NCI-H524 (cell line): Measurements from ENCODE around the gene RPS6KB2.

ENCODE experiments used
- DNase-seq, 2 experiments: peaks; one replicate each; lab custom pipeline; 2025; lab: John Stamatoyannopoulos, UW

RPS6KB2 gene

DNA sequence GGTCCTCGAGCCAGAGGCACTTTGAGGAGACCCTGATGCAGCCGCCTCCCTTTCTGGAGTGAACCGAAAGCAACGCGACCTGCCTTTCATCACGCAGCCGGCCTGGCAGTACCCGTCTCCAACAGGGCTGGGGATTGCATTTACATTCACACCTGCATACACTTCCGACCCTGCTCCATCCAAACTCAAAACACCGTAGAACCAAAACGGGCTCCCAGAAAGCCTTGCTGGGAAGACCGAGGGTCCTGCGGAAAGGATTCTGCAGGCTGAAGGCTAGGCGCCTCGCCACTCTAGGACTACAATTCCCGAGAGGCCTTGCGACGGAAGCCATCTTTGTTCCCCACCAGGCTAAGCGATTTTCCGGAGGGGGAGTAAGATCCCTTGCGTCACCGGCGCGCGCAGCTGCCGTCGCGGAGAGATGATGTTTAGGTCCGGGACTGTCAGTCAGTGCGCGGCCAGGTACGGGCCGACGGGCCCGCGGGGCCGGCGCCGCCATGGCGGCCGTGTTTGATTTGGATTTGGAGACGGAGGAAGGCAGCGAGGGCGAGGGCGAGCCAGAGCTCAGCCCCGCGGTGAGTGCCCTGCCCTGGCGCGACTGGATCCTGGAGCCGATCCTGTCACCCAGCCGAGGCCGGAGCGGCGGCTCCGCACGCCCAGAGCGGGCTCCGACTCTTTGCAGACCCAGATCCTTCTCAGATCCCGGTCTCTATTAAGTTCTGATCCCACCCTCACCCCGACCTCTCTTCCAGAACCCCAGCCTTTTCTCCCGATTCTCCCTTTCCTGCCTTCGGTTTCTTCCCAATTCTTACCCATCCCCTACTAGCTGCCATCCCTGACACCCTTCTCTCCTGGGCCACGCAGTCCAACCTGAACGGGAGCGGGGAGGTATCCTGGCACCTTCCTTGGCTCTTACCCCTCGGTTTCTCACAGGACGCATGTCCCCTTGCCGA, at the start of gene RPS6KB2:
TSS of gene RPS6KB2 (plus strand) at position 443 of the 950 bp plus-strand sequence. CDS start at position 495, 52 bp downstream.
- peak; percentile 90 to 97 for DNase-seq

DNA sequence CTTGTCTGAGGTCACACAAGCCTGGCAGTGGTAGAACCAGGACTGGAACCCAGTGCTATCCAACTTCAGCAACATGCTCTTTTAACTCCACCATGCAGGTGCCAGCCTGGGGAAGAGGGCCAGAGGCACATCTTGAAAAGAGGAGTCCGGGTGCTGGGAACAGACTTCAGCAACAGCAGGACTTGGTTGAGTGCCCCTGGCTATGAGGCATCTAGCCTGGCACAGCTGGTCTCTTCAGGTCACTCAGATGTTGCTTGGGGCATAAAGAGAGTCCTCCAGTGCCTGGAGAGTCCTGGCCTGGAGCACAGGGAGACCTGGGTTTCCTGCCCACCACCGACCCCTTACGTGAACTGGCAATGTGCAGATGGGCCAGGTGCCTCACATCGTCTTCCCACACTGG, 49.8 kb upstream of the RPS6KB2 start:
- no peak for DNase-seq

DNA sequence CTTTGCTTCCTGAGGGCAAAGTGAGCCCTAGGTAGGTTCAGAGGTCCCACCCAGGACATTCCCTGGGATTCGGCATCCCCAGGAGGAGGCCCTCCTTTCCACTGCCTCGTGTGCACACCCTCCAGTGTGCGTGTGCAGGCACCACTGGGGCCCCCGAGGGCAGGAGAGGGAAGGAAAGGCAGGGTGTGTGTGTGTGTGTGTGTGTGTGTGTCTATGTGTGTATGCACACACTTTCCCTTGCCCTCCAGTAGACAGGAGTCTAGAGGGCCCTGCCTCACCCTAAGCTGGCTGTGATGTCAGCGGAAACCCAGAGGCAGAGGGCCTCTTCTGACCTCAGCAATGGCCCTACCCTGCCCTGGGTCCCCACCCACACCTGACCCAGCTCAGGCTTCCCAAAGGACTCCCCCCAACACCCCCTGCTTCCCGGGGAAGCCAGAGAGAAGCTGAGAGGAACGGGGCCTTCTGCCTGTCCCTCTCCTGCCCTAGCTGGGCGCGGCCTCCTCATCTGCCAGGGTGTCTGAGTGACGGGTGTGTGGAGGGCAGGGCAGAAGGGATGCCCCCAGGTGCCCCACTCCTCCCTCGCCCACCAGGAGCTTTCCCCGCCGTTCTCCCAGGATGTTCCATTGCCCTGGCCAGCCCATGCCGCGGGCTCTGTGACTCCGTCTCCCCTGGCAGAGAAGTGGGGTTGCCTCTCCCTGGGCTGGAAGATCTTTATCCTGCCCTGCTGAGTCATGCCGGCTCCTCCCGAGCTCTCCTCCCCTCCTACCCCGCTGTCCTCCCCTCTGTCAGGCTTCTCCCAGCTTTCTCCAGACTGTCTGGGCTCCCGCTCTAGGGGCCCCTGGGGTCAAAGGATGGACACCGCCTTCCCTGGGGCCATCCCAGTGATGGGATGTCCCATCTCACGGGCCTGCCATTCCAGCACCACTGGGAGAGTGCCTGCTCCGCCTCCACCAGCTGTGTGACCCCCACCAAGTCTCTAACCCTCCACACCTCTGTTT, 48.9 kb upstream of the RPS6KB2 start:
- no peak for DNase-seq

DNA sequence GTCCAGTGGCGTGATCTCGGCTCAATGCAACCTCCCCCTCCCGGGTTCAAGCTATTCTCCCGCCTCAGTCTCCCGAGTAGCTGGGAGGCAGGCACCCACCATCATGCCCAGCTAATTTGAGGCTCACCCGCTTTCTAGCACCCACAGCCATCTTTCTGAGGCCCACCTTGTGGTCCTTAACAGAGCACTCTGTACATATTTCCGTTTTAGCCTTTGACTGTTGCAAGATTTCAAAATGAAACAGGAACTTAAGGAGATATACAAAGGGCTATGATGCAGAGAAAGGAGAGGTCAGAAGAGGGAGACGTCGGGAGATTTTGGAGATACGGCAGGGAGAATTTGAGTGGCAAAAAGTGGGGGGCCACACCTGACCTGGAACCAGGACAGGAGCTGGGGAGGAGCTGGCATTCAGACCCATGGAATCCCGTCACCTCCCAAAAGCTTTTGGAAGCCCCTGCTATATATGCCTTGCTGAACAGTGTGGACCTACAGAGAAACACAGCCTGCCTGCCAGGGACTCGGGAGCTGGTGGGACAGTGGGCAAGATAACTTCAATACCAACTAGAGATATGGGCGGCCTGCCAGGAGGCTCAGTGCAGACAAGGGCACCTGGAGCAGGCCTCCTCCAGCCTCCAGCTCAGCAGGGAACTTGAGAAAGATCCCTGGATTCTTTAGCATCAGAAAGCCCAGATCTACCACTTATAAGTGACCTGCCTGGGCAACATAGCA, 46.9 kb upstream of the RPS6KB2 start:
- no peak for DNase-seq

DNA sequence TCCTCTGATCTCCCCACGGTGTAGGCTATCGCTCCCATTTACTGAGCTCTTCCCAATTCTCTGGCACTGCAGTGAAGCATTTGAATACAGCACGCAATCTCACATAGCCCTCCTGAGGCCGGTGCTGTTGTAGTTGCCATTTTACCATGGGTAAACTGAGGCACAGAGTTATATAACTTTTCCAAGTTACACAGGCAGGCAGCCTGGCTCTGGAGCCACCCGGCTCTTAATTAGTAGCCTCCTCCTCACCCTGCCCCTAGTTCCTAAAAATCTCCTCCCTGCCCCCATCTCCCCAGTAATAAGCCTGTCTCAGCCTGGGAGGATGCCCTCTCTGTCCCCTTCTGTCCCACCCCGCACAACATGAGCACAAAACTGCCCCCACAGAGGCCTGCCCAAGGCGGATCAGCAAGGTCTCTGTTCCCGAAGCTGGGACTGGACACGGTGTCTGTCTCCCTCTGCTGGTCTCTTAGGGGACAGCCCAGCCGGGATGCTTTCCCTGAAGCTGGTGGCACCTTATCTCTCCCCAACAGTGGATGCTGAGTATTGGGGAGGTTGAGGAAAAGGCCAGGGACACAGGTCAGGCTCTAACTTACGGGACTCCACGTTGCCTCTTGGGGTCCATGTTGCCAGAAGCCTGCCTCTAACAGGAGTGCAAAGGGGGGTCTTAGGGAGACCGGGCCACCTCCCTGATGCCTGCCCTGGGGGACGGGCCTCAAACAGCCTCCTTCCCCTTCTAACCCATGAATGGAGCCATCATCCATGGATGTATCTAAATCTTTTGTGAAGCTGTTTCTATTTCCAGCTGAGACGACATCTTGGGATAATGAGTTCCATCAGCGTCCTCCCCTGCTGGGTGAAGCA, 45.8 kb upstream of the RPS6KB2 start:
- peak; percentile 41 to 66 for DNase-seq

DNA sequence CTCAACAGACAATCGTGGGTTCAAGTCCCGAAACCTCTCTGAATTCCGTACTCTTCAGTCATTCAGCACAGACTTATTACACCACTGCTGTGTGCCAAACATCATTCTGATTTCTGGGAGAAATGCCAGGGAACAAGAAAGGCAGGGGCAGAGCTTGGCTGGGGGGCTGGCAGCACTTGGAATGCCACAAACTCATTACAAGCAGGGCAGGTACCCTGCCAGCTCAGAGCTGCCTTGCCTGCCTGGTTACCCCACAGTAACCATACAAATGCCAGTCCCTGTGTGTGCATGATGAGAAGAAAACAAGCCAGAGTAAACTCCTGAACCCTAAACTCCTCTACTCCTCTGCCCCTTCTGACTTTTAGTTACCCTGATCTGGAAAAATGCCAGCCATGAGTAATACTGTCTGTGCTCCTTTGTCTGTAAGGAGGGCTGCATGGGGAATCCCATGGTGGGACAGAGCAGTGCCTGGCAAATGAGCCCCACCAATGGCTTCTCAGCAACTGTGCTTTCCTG, 43.4 kb upstream of the RPS6KB2 start:
- DNase-seq = no peak

DNA sequence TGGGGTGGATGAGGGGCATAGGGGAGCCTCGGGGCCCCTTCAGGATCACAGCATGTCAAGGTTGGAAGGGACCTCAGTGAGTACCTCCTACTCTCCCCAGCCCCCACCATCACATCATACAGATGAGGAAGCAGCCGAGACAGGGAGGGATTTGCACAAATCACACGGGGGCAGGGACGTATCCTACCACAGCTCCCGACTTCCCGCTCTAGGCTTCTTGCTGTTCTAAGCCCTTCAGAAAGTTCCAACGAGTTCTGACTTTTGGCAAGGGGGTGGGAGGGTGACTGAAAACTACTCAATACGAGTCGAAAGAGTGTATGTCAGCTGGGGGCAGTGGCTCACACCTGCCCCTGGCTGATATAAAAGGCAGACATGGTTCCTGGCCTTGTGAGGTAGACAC, 41.2 kb upstream of the RPS6KB2 start:
- no peak for DNase-seq

DNA sequence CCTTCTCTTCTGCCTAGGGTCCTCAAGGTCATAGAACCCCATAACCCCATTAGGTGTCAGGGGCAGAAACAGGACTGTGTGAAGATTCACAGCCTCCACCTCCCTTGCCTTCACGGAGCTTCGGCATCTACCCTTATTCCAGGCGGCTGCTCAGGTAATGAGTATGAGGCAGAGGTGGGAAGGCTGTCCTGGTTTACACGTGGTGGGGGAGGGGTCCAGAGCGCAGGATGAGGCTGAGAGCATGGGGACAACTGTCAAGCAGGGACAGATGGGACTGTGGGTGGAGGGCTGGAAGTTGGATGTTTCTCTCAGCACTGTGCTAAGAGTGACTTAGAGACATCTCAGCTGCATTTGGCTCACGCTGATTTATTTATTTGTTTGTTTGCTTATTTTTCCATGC, 40.8 kb upstream of the RPS6KB2 start:
- no peak for DNase-seq

DNA sequence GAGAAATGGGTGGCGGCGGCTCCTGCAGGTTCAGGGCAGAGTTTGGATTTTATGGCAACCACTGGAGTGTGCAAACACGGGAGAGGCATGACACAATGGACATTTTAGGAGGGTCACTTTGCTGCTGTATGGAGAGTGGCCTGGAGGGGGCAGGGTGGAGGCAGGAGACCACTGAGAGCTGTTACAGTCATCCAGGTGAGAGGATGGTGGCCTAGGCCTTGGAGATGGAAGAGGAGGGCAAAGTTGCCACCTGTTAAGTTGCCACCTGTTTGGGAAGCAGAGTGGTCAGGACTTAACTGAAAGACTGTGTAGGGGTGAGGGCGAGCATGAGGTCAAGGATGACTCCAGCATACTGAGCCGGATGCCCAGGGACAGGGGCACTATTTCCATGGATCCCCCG, 38.8 kb upstream of the RPS6KB2 start:
- peak in 1 of 2 experiments; percentile 25 for DNase-seq

DNA sequence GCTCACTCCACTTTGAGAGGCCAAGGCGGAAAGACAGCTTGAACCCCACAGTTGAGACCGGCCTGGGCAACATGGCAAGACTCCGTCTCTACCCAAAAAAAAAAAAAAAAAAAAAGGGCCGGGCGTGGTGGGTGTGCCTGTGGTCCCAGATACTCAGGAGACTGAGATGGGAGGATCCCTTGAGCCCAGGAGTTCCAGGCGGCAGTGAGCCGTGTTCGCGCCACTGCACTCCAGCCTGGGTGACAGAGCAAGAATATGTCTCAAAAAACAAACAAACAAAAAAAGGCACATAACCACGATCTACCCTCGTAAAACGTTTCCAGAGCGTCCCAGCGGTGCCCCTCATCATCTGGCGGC, 37.4 kb upstream of the RPS6KB2 start:
- no peak for DNase-seq

DNA sequence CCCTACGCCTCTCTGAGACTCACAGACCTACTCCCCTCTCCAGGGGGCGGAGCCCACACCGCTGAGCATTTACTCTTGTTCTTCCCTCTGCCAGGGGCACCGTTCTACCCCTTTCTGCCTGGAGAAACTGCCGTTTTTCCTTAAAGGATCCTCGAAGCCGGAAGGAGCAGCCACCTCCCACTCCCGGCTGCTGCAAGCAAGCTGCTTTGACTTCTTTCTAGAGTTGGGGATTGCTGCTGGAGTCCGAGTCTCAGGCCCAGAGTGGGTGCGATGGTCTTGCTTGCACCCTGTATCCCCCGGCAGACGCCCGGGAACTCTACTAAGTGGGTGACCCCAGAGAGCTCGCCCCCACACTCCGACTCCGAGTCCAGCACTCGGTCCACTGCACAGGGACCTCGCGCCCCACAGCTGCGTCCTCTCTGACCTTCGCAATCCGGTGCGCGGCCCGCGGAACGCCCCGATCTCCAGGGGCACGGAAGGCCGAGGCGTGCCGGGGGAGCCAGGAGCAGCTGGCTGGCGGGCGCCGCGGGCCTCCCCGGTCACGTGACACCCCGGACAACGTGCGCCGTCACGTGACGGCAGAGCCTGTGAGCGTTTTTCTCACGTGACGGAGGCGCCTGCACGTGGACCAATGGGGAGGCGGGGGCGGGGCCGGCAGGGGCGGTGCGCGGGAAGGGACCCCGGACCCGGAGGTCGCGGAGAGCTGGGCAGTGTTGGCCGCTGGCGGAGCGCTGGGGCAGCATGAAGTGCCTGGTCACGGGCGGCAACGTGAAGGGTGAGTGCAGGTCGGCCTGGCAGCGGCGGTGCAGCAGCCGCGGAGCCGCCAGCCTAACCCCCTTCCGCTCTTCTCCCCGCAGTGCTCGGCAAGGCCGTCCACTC, 36.8 kb upstream of the RPS6KB2 start, which contains the start of gene RAD9A:
TSS of gene RAD9A (plus strand) at position 683 of the 879 bp plus-strand sequence. CDS start at position 742, 59 bp downstream.
- DNase-seq = peak; percentile 88 to 93

DNA sequence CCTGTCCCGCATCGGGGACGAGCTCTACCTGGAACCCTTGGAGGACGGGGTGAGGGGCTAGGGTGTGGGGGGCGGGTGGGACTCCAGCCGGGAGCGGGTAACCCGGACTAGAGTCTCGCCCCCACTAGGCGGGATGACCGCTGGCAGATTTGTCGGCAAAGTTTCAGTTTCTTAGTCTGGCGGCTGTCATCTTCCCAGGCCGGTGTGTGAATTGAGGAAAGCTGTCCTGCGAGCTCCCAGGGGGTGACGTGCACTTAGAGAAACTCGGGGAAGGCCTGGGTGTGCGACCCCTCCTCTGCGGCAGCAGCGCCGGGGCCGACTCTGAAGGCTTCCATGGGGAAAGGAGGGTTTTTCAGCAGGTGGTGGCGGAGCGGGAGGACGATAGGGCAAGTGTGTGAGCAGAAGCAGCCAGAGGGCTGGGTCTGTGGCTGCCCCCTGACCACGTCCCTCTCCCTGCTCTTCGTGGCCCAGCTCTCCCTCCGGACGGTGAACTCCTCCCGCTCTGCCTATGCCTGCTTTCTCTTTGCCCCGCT, 36.0 kb upstream of the RPS6KB2 start:
- DNase-seq = no peak

DNA sequence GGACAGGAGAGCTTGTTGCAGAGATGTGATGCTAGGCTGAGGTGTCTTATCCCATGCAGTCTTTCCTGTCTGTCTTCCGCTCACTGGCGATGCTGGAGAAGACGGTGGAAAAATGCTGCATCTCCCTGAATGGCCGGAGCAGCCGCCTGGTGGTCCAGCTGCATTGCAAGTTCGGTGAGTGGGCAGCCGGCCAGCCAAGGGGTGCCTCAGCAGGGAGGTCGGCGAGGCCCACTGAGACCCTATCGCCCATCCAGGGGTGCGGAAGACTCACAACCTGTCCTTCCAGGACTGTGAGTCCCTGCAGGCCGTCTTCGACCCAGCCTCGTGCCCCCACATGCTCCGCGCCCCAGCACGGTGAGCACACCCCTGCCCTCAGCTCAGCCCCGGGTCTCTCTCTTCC, 34.9 kb upstream of the RPS6KB2 start:
- DNase-seq = no peak

DNA sequence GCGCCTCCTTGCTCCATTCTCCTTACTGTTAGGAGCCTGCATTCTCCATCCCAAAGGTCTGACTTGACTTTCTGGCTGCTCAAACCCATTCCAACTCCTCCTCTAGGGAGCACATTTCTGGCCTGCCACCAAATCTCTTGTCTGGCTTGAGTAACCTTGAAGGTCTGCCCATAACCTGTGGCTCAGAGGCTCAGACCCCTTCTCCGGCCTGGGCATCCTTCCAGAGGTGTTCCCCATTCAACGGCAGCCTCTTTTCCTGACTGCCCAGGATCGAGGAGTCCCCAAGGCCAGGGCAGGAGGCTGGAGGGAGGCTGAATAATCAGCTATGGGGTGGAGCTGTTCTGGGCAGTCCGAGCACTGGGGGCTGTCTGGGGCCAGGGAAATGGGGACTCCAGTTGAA, 34.3 kb upstream of the RPS6KB2 start:
- no peak for DNase-seq

DNA sequence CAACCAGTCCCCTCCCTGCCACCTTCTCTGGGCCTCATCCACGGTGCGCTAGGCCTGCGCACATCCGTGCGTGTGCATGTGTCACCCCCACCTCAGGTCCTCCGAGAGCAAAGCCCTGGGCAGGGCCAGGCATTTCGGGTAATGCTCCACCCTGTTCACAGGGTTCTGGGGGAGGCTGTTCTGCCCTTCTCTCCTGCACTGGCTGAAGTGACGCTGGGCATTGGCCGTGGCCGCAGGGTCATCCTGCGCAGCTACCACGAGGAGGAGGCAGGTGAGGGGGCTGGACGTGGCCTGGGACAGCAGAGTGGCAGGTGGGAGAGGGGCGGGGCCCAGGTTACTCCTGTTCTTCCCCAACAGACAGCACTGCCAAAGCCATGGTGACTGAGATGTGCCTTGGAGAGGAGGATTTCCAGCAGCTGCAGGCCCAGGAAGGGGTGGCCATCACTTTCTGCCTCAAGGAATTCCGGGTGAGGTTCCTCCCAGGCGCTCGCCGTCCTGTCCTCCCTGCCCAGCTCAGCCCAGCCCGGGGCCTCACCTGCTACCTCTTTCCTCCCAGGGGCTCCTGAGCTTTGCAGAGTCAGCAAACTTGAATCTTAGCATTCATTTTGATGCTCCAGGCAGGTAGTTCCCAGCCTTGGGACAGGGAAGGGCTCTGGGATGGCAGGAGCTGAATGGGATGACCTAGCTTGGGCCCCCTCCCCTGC, 32.6 kb upstream of the RPS6KB2 start:
- DNase-seq = no peak

DNA sequence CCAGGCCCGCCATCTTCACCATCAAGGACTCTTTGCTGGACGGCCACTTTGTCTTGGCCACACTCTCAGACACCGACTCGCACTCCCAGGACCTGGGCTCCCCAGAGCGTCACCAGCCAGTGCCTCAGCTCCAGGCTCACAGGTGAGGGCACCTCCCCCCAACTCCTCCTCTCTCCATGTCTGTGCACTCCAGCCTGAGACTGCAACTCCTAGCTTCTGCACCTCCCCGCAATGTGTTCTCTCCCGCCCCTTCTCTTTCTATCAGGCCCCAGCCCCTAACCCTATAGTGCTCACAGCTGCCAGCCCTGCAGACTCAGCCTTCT, 32.1 kb upstream of the RPS6KB2 start:
- DNase-seq = no peak

DNA sequence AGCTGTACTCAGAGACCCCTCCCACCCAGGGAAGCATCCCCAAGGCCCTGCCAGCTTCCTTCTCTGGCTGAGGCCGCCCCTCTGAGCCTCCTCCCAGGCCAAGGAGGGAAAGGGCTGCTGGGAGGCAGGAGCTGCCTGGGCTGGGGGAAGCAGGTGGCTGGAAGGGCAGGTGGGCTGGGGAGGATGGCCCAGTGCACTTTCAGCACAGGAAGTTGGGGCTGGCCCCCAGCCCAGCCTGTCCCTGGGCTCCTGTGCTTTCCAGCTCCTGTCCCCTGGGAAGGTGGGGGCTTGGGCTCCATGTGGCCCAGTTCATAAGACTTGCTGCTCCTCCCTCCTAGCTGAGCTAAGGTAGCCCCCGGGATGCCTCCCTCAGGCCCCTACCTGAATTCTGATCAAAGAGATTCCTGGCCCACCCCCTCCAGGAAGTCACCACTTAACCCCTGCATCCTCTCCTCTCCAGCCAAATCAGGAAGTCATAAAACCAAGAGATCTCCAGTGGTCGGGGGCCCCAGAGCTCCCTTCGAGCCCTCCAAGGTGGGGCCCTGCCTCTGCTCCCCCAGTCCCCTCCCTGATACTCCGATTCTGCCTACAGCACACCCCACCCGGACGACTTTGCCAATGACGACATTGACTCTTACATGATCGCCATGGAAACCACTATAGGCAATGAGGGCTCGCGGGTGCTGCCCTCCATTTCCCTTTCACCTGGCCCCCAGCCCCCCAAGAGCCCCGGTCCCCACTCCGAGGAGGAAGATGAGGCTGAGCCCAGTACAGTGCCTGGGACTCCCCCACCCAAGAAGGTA, 31.5 kb upstream of the RPS6KB2 start:
- DNase-seq = no peak

DNA sequence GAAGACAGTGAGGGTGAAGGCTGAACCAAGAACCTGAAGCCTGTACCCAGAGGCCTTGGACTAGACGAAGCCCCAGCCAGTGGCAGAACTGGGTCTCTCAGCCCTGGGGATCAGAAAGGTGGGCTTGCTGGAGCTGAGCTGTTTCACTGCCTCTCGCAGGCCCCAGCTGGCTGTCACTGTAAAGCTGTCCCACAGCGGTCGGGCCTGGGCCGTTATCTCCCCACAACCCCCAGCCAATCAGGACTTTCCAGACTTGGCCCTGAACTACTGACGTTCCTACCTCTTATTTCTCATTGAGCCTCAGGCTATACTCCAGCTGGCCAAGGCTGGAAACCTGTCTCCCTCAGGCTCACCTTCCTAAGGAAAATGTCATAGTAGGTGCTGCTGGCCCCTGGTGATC, 30.8 kb upstream of the RPS6KB2 start:
- no peak for DNase-seq
